GM12872 (cell line): ENCODE results near the gene GPSM1.

Experiments
- CTCF ChIP-seq: IDR thresholded peaks from 3 replicates; pipeline ENCODE4 v1.5.1; 2011; ENCODE audit warnings: low read depth, mild to moderate bottlenecking, low read length, moderate library complexity; ENCODE audit not compliant: insufficient read depth

The GPSM1 gene

GRCh38 chr9:136345281-136346156 lies 18.2 kb downstream of the GPSM1 start:
- no peak for TF ChIP-seq CTCF

- TF ChIP-seq CTCF = no peak
These were observed 18.8 kb downstream of the GPSM1 start for GRCh38 chr9:136346157-136346481.

GRCh38 chr9:136346927-136347465 lies 19.7 kb downstream of the GPSM1 start:
- no peak for TF ChIP-seq CTCF

GRCh38 chr9:136347472-136348256 lies 20.3 kb downstream of the GPSM1 start:
- no peak for TF ChIP-seq CTCF

- no peak for TF ChIP-seq CTCF
These were observed 21.4 kb downstream of the GPSM1 start for GRCh38 chr9:136348691-136349090.

GRCh38 chr9:136349546-136349945 lies 22.2 kb downstream of the GPSM1 start:
- no peak for TF ChIP-seq CTCF

GRCh38 chr9:136351252-136351800 lies 24.0 kb downstream of the GPSM1 start:
- TF ChIP-seq CTCF = no peak
